ENCODE results near the gene CD84.
"Not testable (repeated sequence)": the region's sequence is repeated elsewhere in the genome, so short reads cannot be mapped to it uniquely, and the experiment has no call there.

Gene CD84

GRCh38 chr1:160504651-160505050 is 74.6 kb downstream of the CD84 start:
- no peak for DNase-seq (ENCODE audit: low read depth)

GRCh38 chr1:160503087-160503486 is 76.2 kb downstream of the CD84 start:
- no peak for DNase-seq (ENCODE audit: low read depth)

- DNase-seq (ENCODE audit: low read depth), result no peak
Measured at GRCh38 chr1:160500321-160500990, 78.8 kb downstream of the CD84 start.

- no peak for DNase-seq (ENCODE audit: low read depth)
Measured at GRCh38 chr1:160499631-160500030, 79.7 kb downstream of the CD84 start.

- DNase-seq (ENCODE audit: low read depth), result not testable (repeated sequence)
Measured at GRCh38 chr1:160498301-160499065, 80.8 kb downstream of the CD84 start.

- DNase-seq (ENCODE audit: low read depth), result no peak
Measured at GRCh38 chr1:160496334-160496733, 83.0 kb downstream of the CD84 start.

GRCh38 chr1:160494620-160495019 is 84.7 kb downstream of the CD84 start:
- no peak for DNase-seq (ENCODE audit: low read depth)

GRCh38 chr1:160492617-160493016 is 86.7 kb downstream of the CD84 start:
- no peak for DNase-seq (ENCODE audit: low read depth)

GRCh38 chr1:160491981-160492380 is 87.3 kb downstream of the CD84 start:
- DNase-seq (ENCODE audit: low read depth), result no peak
